Calu3 (cell line): ENCODE results near the gene OR52D1. TPM values are rescaled to one million over a fixed set of nuclear protein-coding genes. Genes with fewer than 3 reads are reported as not detected.

Source experiments
- Bru-seq: library from RNA; stranded (reverse); fragments of 400-500 nt; gene quantifications from one replicate; lab custom pipeline; 2021; lab: Mats Ljungman, UMichigan
- BruChase-seq, 2 experiments: library from RNA; stranded (reverse); fragments of 400-500 nt; gene quantifications; one replicate each; lab custom pipeline; 2021; lab: Mats Ljungman, UMichigan
- BruUV-seq: library from RNA; stranded (reverse); fragments of 400-500 nt; replicated peaks from 2 replicates; lab custom pipeline; 2021; lab: Mats Ljungman, UMichigan
- CTCF ChIA-PET: fragments of 300-600 bp; sonication (Branson Sonifier 250); formaldehyde crosslinking; loops from one replicate; lab custom pipeline; 2022; ENCODE audit warnings: antibody characterized with exemption; lab: Charles Lee
- DNase-seq: peaks from one replicate; pipeline ENCODE4 v3.0.0; 2022
- H3K27ac Mint-ChIP-seq: one replicate; pipeline ENCODE4 v1.8.0; 2022; ENCODE audit warnings: mixed read lengths; ENCODE audit not compliant: unreplicated experiment
- H3K27me3 Mint-ChIP-seq: one replicate; pipeline ENCODE4 v1.8.0; 2022; ENCODE audit warnings: mixed read lengths; ENCODE audit not compliant: unreplicated experiment
- H3K36me3 Mint-ChIP-seq: one replicate; pipeline ENCODE4 v1.8.0; 2022; ENCODE audit warnings: mild to moderate bottlenecking, moderate library complexity, mixed read lengths; ENCODE audit not compliant: insufficient read depth, unreplicated experiment
- H3K4me1 Mint-ChIP-seq: one replicate; pipeline ENCODE4 v1.8.0; 2022; ENCODE audit warnings: mild to moderate bottlenecking, low read depth, mixed read lengths; ENCODE audit not compliant: unreplicated experiment
- H3K4me3 Mint-ChIP-seq: one replicate; pipeline ENCODE4 v1.8.0; 2022; ENCODE audit warnings: mild to moderate bottlenecking, low read depth, moderate library complexity, mixed read lengths; ENCODE audit not compliant: unreplicated experiment
- H3K9me3 Mint-ChIP-seq: one replicate; pipeline ENCODE4 v1.8.0; 2022; ENCODE audit warnings: low read depth, mixed read lengths; ENCODE audit not compliant: unreplicated experiment
- CTCF ChIP-seq: fragments of 200-600 bp; IDR thresholded peaks from one replicate; pipeline ENCODE4 v1.8.0; 2022; ENCODE audit warnings: antibody characterized with exemption; ENCODE audit not compliant: unreplicated experiment
- intact Hi-C: fragments of 100-400 bp; cut with micrococcal nuclease; formaldehyde crosslinking; loops from one replicate; pipeline ENCODE4 v1.10.0; 2022; ENCODE audit not compliant: unreplicated experiment
- long read RNA-seq: library from polyadenylated mRNA; stranded (forward); transcript quantifications from one replicate; pipeline ENCODE4 v2.0.0, GENCODE V29; 2022
- total RNA-seq: library from RNA; stranded (reverse); gene quantifications from 2 replicates; pipeline ENCODE4 v1.2.3, GENCODE V29; 2022

OR52D1 gene
- total RNA-seq (not detected in 2 replicates), Bru-seq, nascent RNA (not detected), BruChase-seq, experiment 1, labeled RNA remaining after a 6-hour chase (not detected), BruChase-seq, experiment 2, labeled RNA remaining after a 2-hour chase (not detected)
- long read RNA-seq: 0 reads

GRCh38 chr11:5488385-5488784 is at the start of gene OR52D1:
TSS of gene OR52D1 (plus strand) at chr11:5488685. CDS start at chr11:5488707, 22 bp downstream.
- no peaks in the 10 kb centered on the region for H3K36me3 Mint-ChIP-seq
- TF ChIP-seq CTCF: no peak
- intact Hi-C loops: no loop called here
- no peak within 1 kb of the TSS for H3K27ac Mint-ChIP-seq
- DNase-seq: no peak
- CTCF ChIA-PET: no interaction called here
- H3K27me3 Mint-ChIP-seq: peaks cover 41% of the 10 kb centered on the region
- no TSS peak for BruUV-seq
- no peak within 1 kb of the TSS for H3K4me3 Mint-ChIP-seq
- no peaks in the 10 kb centered on the region for H3K9me3 Mint-ChIP-seq
- no peaks in the 10 kb centered on the region for H3K4me1 Mint-ChIP-seq

GRCh38 chr11:5441414-5441813 is 47.1 kb upstream of the OR52D1 start, which contains the start of gene OR51I1:
TSS of gene OR51I1 (minus strand) at chr11:5441514. CDS start at chr11:5441514, 0 bp downstream.
- CTCF ChIA-PET: no interaction called here
- H3K27ac Mint-ChIP-seq: no peak within 1 kb of the TSS
- H3K27me3 Mint-ChIP-seq: peaks cover 41% of the 10 kb centered on the region
- no peak for DNase-seq
- no TSS peak for BruUV-seq
- H3K9me3 Mint-ChIP-seq: peaks cover 3% of the 10 kb centered on the region
- TF ChIP-seq CTCF: no peak
- intact Hi-C loops: no loop called here
- H3K36me3 Mint-ChIP-seq: no peaks in the 10 kb centered on the region
- no peak within 1 kb of the TSS for H3K4me3 Mint-ChIP-seq
- no peaks in the 10 kb centered on the region for H3K4me1 Mint-ChIP-seq

- Mint-ChIP-seq H3K27me3 (peaks cover 50% of the 10 kb centered on the region), H3K4me3 (no peak overlapping the region), H3K36me3 (no peaks in the 10 kb centered on the region), H3K27ac (no peak overlapping the region), H3K4me1 (no peaks in the 10 kb centered on the region), H3K9me3 (peaks cover 3% of the 10 kb centered on the region)
- TF ChIP-seq CTCF: no peak
- CTCF ChIA-PET: interaction anchor here (0.6 kb wide), 1 partner anchor 115 kb away, joined by 3 read pairs; no protein-coding TSS in a partner anchor
- no TSS peak for BruUV-seq
- intact Hi-C loops: no loop called here
- no peak for DNase-seq
Observed at GRCh38 chr11:5443835-5444393, 44.6 kb upstream of the OR52D1 start.

- no peak for DNase-seq
- intact Hi-C loops: no loop called here
- no peaks in the 10 kb centered on the region for H3K4me1 Mint-ChIP-seq
- H3K4me3 Mint-ChIP-seq: no peak within 1 kb of the TSS
- no peak for TF ChIP-seq CTCF
- no TSS peak for BruUV-seq
- H3K9me3 Mint-ChIP-seq: no peaks in the 10 kb centered on the region
- H3K27me3 Mint-ChIP-seq: peaks cover 53% of the 10 kb centered on the region
- H3K36me3 Mint-ChIP-seq: no peaks in the 10 kb centered on the region
- no peak within 1 kb of the TSS for H3K27ac Mint-ChIP-seq
- CTCF ChIA-PET: no interaction called here
Observed at GRCh38 chr11:5449023-5449422, 39.5 kb upstream of the OR52D1 start, which contains the start of gene OR51I2. TSS of gene OR51I2 (plus strand) at chr11:5449323. CDS start at chr11:5453489, 4,166 bp downstream.
